ENCODE results near the gene XPO6. TPM values are rescaled to one million over a fixed set of nuclear protein-coding genes. Genes with fewer than 3 reads are reported as not detected.

XPO6 gene
- total RNA-seq, 1 experiment from 2014 or later: 135 TPM

DNA sequence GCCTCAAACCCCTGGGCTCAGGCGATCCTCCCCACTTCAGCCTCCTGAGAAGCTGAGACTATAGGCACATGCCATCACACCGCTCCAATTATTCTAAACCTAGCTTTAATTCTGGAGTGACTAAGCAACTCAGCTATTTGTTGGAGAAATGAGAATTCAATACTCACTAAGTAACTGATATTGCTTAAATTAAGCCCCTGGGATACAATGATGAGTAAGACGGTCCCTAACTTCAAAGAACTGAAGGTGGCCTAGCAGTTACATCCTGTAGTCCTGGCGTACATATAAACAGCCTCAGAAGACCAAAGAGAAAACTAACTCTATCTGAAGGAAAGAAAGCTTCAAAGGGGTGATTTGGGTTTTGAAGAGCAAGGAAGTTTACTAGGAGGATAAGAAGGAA is 25.0 kb downstream of the XPO6 start:
- CTCF ChIA-PET: no interaction called here

GRCh38 chr16:28185696-28186095 is 26.1 kb downstream of the XPO6 start:
- Histone ChIP-seq H3K27ac (ENCODE audit: low read length) (no peak overlapping the region), H3K4me3 (ENCODE audit: low read depth in 2 of 2, low read length in 2 of 2) (no peak overlapping the region), H3K27me3 (ENCODE audit: control insufficient read depth, insufficient read depth, low read length) (no peaks in the 10 kb centered on the region), H3K36me3 (ENCODE audit: control insufficient read depth, insufficient read depth, low read length) (no peaks in the 10 kb centered on the region), H3K9me3 (ENCODE audit: control insufficient read depth, insufficient read depth, low read depth, low read length) (no peaks in the 10 kb centered on the region), H3K4me1 (ENCODE audit: control insufficient read depth, insufficient read depth, low read length) (peaks cover 29% of the 10 kb centered on the region)
- no TSS peak for BruUV-seq (replicated peaks)
- in situ Hi-C loops (cut with HindIII; ENCODE audit: low pct_unique_long_range_greater_than_20kb, low sequenced_read_pairs) (no loop called here), intact Hi-C loops (cut with micrococcal nuclease; ENCODE audit: unreplicated experiment) (no loop called here)
- TF ChIP-seq TCF7L2 (IDR thresholded peaks at IDR 0.05; ENCODE audit: low read depth, low read length): no peak
- TF ChIP-seq, protein P1, sequence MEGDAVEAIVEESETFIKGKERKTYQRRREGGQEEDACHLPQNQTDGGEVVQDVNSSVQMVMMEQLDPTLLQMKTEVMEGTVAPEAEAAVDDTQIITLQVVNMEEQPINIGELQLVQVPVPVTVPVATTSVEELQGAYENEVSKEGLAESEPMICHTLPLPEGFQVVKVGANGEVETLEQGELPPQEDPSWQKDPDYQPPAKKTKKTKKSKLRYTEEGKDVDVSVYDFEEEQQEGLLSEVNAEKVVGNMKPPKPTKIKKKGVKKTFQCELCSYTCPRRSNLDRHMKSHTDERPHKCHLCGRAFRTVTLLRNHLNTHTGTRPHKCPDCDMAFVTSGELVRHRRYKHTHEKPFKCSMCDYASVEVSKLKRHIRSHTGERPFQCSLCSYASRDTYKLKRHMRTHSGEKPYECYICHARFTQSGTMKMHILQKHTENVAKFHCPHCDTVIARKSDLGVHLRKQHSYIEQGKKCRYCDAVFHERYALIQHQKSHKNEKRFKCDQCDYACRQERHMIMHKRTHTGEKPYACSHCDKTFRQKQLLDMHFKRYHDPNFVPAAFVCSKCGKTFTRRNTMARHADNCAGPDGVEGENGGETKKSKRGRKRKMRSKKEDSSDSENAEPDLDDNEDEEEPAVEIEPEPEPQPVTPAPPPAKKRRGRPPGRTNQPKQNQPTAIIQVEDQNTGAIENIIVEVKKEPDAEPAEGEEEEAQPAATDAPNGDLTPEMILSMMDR (IDR thresholded peaks at IDR 0.05): no peak
- no peak for TF ChIP-seq SIN3A (IDR thresholded peaks at IDR 0.05; ENCODE audit: borderline replicate concordance, insufficient read depth, low read depth, low read length)
- no peak for TF ChIP-seq POLR2AphosphoS5 (IDR thresholded peaks at IDR 0.05; ENCODE audit: low read depth, low read length)
- TF ChIP-seq, protein P2, sequence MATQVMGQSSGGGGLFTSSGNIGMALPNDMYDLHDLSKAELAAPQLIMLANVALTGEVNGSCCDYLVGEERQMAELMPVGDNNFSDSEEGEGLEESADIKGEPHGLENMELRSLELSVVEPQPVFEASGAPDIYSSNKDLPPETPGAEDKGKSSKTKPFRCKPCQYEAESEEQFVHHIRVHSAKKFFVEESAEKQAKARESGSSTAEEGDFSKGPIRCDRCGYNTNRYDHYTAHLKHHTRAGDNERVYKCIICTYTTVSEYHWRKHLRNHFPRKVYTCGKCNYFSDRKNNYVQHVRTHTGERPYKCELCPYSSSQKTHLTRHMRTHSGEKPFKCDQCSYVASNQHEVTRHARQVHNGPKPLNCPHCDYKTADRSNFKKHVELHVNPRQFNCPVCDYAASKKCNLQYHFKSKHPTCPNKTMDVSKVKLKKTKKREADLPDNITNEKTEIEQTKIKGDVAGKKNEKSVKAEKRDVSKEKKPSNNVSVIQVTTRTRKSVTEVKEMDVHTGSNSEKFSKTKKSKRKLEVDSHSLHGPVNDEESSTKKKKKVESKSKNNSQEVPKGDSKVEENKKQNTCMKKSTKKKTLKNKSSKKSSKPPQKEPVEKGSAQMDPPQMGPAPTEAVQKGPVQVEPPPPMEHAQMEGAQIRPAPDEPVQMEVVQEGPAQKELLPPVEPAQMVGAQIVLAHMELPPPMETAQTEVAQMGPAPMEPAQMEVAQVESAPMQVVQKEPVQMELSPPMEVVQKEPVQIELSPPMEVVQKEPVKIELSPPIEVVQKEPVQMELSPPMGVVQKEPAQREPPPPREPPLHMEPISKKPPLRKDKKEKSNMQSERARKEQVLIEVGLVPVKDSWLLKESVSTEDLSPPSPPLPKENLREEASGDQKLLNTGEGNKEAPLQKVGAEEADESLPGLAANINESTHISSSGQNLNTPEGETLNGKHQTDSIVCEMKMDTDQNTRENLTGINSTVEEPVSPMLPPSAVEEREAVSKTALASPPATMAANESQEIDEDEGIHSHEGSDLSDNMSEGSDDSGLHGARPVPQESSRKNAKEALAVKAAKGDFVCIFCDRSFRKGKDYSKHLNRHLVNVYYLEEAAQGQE (IDR thresholded peaks at IDR 0.05; ENCODE audit: insufficient read depth in 1 of 2, low read depth in 2 of 2, low read length in 1 of 2): no peak
- no peak for ATAC-seq
- CTCF ChIA-PET: no interaction called here
- no peak for DNase-seq (ENCODE audit: low read depth, low spot score)
- POLR2A ChIA-PET: no interaction called here

More for the DNA sequence above, 25.0 kb downstream of the XPO6 start:
- H3K36me3 ChIP-seq (ENCODE audit: control insufficient read depth, insufficient read depth, low read length): no peaks in the 10 kb centered on the region
- no peaks in the 10 kb centered on the region for H3K9me3 ChIP-seq (ENCODE audit: control insufficient read depth, insufficient read depth, low read depth, low read length)
- in situ Hi-C loops (cut with HindIII; ENCODE audit: low pct_unique_long_range_greater_than_20kb, low sequenced_read_pairs): no loop called here
- POLR2A ChIA-PET: no interaction called here
- no peak overlapping the region for H3K27ac ChIP-seq (ENCODE audit: low read length)
- TF ChIP-seq SIN3A (IDR thresholded peaks at IDR 0.05; ENCODE audit: borderline replicate concordance, insufficient read depth, low read depth, low read length) (no peak), POLR2AphosphoS5 (IDR thresholded peaks at IDR 0.05; ENCODE audit: low read depth, low read length) (no peak), TCF7L2 (IDR thresholded peaks at IDR 0.05; ENCODE audit: low read depth, low read length) (no peak)
- TF ChIP-seq, protein P2 (IDR thresholded peaks at IDR 0.05; ENCODE audit: insufficient read depth in 1 of 2, low read depth in 2 of 2, low read length in 1 of 2): no peak
- TF ChIP-seq, protein P1 (IDR thresholded peaks at IDR 0.05): no peak
- H3K27me3 ChIP-seq (ENCODE audit: control insufficient read depth, insufficient read depth, low read length): no peaks in the 10 kb centered on the region
- no peak for ATAC-seq
- no TSS peak for BruUV-seq (replicated peaks)
- no peak for DNase-seq (ENCODE audit: low read depth, low spot score)
- H3K4me3 ChIP-seq (ENCODE audit: low read depth in 2 of 2, low read length in 2 of 2): no peak overlapping the region
- intact Hi-C loops (cut with micrococcal nuclease; ENCODE audit: unreplicated experiment): no loop called here
- peaks cover 20% of the 10 kb centered on the region for H3K4me1 ChIP-seq (ENCODE audit: control insufficient read depth, insufficient read depth, low read length)

Measured in Panc1 (cell line).